H9 (cell line): ENCODE results near the gene FARP2. TPM values are rescaled to one million over a fixed set of nuclear protein-coding genes. Genes with fewer than 3 reads are reported as not detected.

Source experiments
- DNase-seq: peaks from one replicate; pipeline ENCODE4 v3.0.0-alpha.2; 2017
- H2AFZ ChIP-seq: one replicate; pipeline ENCODE4 v1.6.1; 2013; ENCODE audit warnings: mild to moderate bottlenecking, low read length, control low read depth, moderate library complexity
- H2AK5ac ChIP-seq: 2 replicates; pipeline ENCODE4 v1.6.1; 2013; ENCODE audit warnings: low read length, control low read depth, mixed read lengths; ENCODE audit not compliant: insufficient read length
- H2BK120ac ChIP-seq: one replicate; pipeline ENCODE4 v1.6.1; 2013; ENCODE audit warnings: low read depth, mild to moderate bottlenecking, low read length, control low read depth, inconsistent platforms; ENCODE audit not compliant: poor library complexity, severe bottlenecking
- H2BK12ac ChIP-seq: 2 replicates; pipeline ENCODE4 v1.6.1; 2013; ENCODE audit warnings: low read length, control low read depth, mixed read lengths, low read depth; ENCODE audit not compliant: insufficient read length
- H2BK15ac ChIP-seq: 2 replicates; pipeline ENCODE4 v1.6.1; 2013; ENCODE audit warnings: low read depth, low read length, control low read depth
- H2BK20ac ChIP-seq: one replicate; pipeline ENCODE4 v1.6.1; 2013; ENCODE audit warnings: low read depth, mild to moderate bottlenecking, low read length, control low read depth, inconsistent platforms; ENCODE audit not compliant: poor library complexity, severe bottlenecking
- H2BK5ac ChIP-seq: 2 replicates; pipeline ENCODE4 v1.6.1; 2013; ENCODE audit warnings: low read length, control low read depth, mixed read lengths; ENCODE audit not compliant: insufficient read length
- H3K14ac ChIP-seq: 2 replicates; pipeline ENCODE4 v1.6.1; 2013; ENCODE audit warnings: low read length, control low read depth; ENCODE audit not compliant: insufficient read depth
- H3K18ac ChIP-seq: 2 replicates; pipeline ENCODE4 v1.6.1; 2013; ENCODE audit warnings: low read depth, mild to moderate bottlenecking, mixed read lengths, low read length, control low read depth; ENCODE audit not compliant: insufficient read length
- H3K23ac ChIP-seq: 2 replicates; pipeline ENCODE4 v1.6.1; 2013; ENCODE audit warnings: low read length, control low read depth, mixed read lengths, low read depth; ENCODE audit not compliant: insufficient read length
- H3K23me2 ChIP-seq: 2 replicates; pipeline ENCODE4 v1.6.1; 2013; ENCODE audit warnings: low read depth, mild to moderate bottlenecking, mixed read lengths, low read length, control low read depth; ENCODE audit not compliant: insufficient read length, poor library complexity, severe bottlenecking
- H3K27ac ChIP-seq: 2 replicates; pipeline ENCODE4 v1.5.1; 2013; ENCODE audit warnings: low read length, control low read depth, mixed read lengths, low read depth; ENCODE audit not compliant: insufficient read length
- H3K27me3 ChIP-seq: 2 replicates; pipeline ENCODE4 v1.6.1; 2013; ENCODE audit warnings: low read length, control low read depth, inconsistent platforms; ENCODE audit not compliant: insufficient read depth
- H3K4ac ChIP-seq: 2 replicates; pipeline ENCODE4 v1.6.1; 2013; ENCODE audit warnings: low read depth, mild to moderate bottlenecking, control low read depth, inconsistent platforms, low read length, moderate library complexity
- H3K4me1 ChIP-seq: 2 replicates; pipeline ENCODE4 v1.6.1; 2013; ENCODE audit warnings: low read length, control low read depth, inconsistent platforms; ENCODE audit not compliant: insufficient read depth
- H3K4me2 ChIP-seq: 2 replicates; pipeline ENCODE4 v1.6.1; 2013; ENCODE audit warnings: low read length, control low read depth, mixed read lengths; ENCODE audit not compliant: insufficient read length, insufficient read depth
- H3K56ac ChIP-seq: 2 replicates; pipeline ENCODE4 v1.6.1; 2013; ENCODE audit warnings: low read depth, mild to moderate bottlenecking, mixed read lengths, low read length, control low read depth; ENCODE audit not compliant: insufficient read length
- H3K79me1 ChIP-seq: 2 replicates; pipeline ENCODE4 v1.6.1; 2013; ENCODE audit warnings: low read depth, mild to moderate bottlenecking, moderate library complexity, low read length, control low read depth, inconsistent platforms; ENCODE audit not compliant: insufficient read depth, poor library complexity, severe bottlenecking
- H3K79me2 ChIP-seq: 2 replicates; pipeline ENCODE4 v1.6.1; 2013; ENCODE audit warnings: low read length, control low read depth, inconsistent platforms; ENCODE audit not compliant: insufficient read depth
- H3K9ac ChIP-seq: 2 replicates; pipeline ENCODE4 v1.6.1; 2013; ENCODE audit warnings: low read length, control low read depth, mixed read lengths; ENCODE audit not compliant: insufficient read length; ENCODE audit errors: extremely low read depth
- H3K9me3 ChIP-seq: one replicate; pipeline ENCODE4 v1.6.1; 2013; ENCODE audit warnings: low read depth, low read length, inconsistent platforms; ENCODE audit not compliant: control insufficient read depth
- H3T11ph ChIP-seq: one replicate; pipeline ENCODE4 v1.6.1; 2013; ENCODE audit warnings: mild to moderate bottlenecking, low read length, control low read depth, inconsistent platforms
- H4K20me1 ChIP-seq: one replicate; pipeline ENCODE4 v1.6.1; 2013; ENCODE audit not compliant: control insufficient read depth, insufficient read length, insufficient read depth
- H4K5ac ChIP-seq: 2 replicates; pipeline ENCODE4 v1.6.1; 2013; ENCODE audit warnings: low read depth, mild to moderate bottlenecking, mixed read lengths, low read length, control low read depth; ENCODE audit not compliant: insufficient read length
- H4K8ac ChIP-seq: replicated peaks from 2 replicates; pipeline ENCODE4 v1.6.1; 2013; ENCODE audit warnings: low read length, control low read depth, mixed read lengths, low read depth; ENCODE audit not compliant: insufficient read length
- H4K91ac ChIP-seq: 2 replicates; pipeline ENCODE4 v1.6.1; 2013; ENCODE audit warnings: low read depth, mild to moderate bottlenecking, moderate library complexity, mixed read lengths, low read length, control low read depth; ENCODE audit not compliant: insufficient read length
- H3K27ac Mint-ChIP-seq, 3 experiments: 2 replicates in 2 of 3; 3 replicates in 1 of 3; pipeline ENCODE4 v1.8.0; 2020 to 2021; ENCODE audit warnings: mixed read lengths in 3 of 3, mild to moderate bottlenecking in 1 of 3, moderate library complexity in 1 of 3
- H3K27me3 Mint-ChIP-seq: 2 replicates; pipeline ENCODE4 v1.8.0; 2021; ENCODE audit warnings: low read depth, mild to moderate bottlenecking, moderate library complexity, mixed read lengths
- H3K36me3 Mint-ChIP-seq, 3 experiments: 2 replicates in 2 of 3; 3 replicates in 1 of 3; pipeline ENCODE4 v1.8.0; 2020 to 2021; ENCODE audit warnings: low read depth in 3 of 3, mixed read lengths in 3 of 3; ENCODE audit not compliant: insufficient read depth in 1 of 3
- H3K4me1 Mint-ChIP-seq, 2 experiments: 2 replicates each; pipeline ENCODE4 v1.8.0; 2020; ENCODE audit warnings: mixed read lengths in 2 of 2
- H3K4me3 Mint-ChIP-seq, 2 experiments: 2 replicates in 1 of 2; 3 replicates in 1 of 2; pipeline ENCODE4 v1.8.0; 2020 to 2021; ENCODE audit warnings: mild to moderate bottlenecking in 2 of 2, mixed read lengths in 2 of 2, moderate library complexity in 1 of 2
- H3K9me3 Mint-ChIP-seq, 2 experiments: 2 replicates in 1 of 2; 3 replicates in 1 of 2; pipeline ENCODE4 v1.8.0; 2020; ENCODE audit warnings: mild to moderate bottlenecking in 2 of 2, mixed read lengths in 2 of 2, moderate library complexity in 1 of 2
- CTCF ChIP-seq: fragments of 200-600 bp; sonication (generic); conservative IDR thresholded peaks from 3 replicates; pipeline ENCODE4 v1.8.0; 2021; ENCODE audit warnings: antibody characterized with exemption, mild to moderate bottlenecking
- WGBS: extraction: QIAGEN DNeasy Blood & Tissue Kit; methylation state at CpG from one replicate; pipeline ENCODE4 v1.1.7; 2013; ENCODE audit warnings: missing lambda C conversion rate, low lambda C conversion rate, mixed read lengths; ENCODE audit not compliant: insufficient read length; ENCODE audit errors: extremely low coverage; 5-methylcytosine and 5-hydroxymethylcytosine counted together
- total RNA-seq: library from RNA; stranded (reverse); gene quantifications from 2 replicates; pipeline ENCODE4 v1.2.1, GENCODE V29; 2021

The FARP2 gene
- total RNA-seq, 1 experiment from 2014 or later = 33.9 TPM

- Histone ChIP-seq H4K8ac (no peak overlapping the region), H3K14ac (no peak overlapping the region), H3K23me2 (no peaks in the 10 kb centered on the region), H4K91ac (no peak overlapping the region), H3K9ac (no peak overlapping the region), H3K9me3 (no peaks in the 10 kb centered on the region), H2AK5ac (no peak overlapping the region), H2BK120ac (no peak overlapping the region), H4K20me1 (peaks cover 6% of the 10 kb centered on the region), H3K18ac (no peak overlapping the region), H2BK12ac (no peak overlapping the region), H3K4me2 (no peak overlapping the region), H3T11ph (no peak overlapping the region), H3K79me2 (no peaks in the 10 kb centered on the region), H4K5ac (no peak overlapping the region), H3K4me1 (no peaks in the 10 kb centered on the region), H3K23ac (no peak overlapping the region), H3K79me1 (no peaks in the 10 kb centered on the region), H2BK15ac (no peak overlapping the region; the same call in 1 of the 2 replicates), H2BK5ac (no peak overlapping the region), H2BK20ac (no peak overlapping the region), H3K27me3 (no peaks in the 10 kb centered on the region), H3K56ac (no peak overlapping the region), H3K27ac (no peak overlapping the region), H3K4ac (no peak overlapping the region), H2AFZ (no peak overlapping the region)
- Mint-ChIP-seq H3K36me3 (peaks cover 0 to 8% (median 2%) of the 10 kb centered on the region in 3 experiments; a peak in 3 of 7 replicates), H3K9me3 (no peaks in the 10 kb centered on the region), H3K27me3 (peaks cover 2% of the 10 kb centered on the region), H3K4me1 (no peaks in the 10 kb centered on the region; a peak in 1 of 4 replicates), H3K27ac (no peak overlapping the region), H3K4me3 (no peak overlapping the region)
- WGBS = no CpG with 5 or more reads among the region's 9 CpGs
- no peak for TF ChIP-seq CTCF
- no peak for DNase-seq
Measured at GRCh38 chr2:241483305-241483704, 127.2 kb downstream of the FARP2 start.
